HG02870 (cell line): ENCODE data around the gene SWAP70.

Source experiments
- ATAC-seq: cut with Tn5 transposase; IDR thresholded peaks from one replicate; pipeline ENCODE4 v1.9.1; 2021; ENCODE audit warnings: mild to moderate bottlenecking, moderate library complexity; ENCODE audit not compliant: unreplicated experiment

SWAP70 gene

DNA sequence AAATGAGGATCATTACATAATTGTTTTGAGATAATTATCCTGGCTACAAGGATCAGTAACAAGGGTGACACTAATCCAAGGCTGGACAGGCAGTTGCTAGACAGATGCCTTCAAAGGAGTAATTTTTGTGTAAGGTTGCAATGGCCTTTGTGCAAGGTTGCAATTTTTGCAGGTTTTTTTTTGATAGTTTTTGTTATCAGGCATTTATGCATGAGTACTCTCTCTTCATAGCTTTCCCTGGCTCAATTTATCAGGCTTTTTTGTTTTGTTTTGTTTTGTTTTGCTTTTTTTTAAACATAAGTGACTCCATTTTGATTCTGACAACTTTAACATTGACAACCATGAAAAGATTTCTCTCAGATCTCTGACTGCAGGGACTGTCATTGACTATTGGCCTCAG, 110.2 kb downstream of the SWAP70 start:
- ATAC-seq: no peak

DNA sequence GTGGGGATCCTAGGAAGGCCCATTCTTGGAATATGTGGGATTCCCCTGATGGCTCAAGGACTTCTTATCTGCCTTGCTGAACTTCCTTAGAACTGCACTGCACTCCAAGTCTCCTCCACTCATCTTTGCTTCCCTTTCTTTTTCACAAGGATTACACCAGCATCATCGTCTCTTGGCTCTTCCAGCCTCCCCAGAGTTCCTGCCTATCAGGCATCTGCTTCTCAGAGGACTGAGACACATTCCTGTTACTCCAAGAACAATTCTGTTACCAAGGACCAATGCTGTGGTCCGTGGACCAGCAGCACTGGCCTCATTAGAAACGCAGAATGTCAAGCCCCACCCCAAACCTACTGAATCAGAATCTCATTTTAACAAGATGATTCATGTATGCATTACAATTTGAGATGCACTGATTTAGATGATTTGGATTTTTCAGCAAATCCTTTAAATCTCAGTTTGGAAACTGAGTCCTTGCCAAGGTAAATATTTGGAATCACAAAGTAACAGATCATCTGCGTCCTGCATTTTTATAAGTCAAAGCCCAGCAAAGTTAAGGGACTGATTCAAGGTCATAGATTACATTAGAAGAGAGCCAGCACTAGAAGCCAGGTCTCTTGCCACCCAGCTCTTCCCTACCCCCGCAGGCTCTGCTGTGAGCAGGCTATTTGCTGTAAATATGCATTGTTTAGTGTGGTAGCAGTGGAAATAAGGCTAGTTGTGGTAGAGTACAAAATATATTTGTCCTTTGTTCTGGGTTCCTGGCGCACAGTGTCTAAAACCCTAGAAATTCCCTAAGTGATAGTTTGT, 110.9 kb downstream of the SWAP70 start:
- no peak for ATAC-seq

DNA sequence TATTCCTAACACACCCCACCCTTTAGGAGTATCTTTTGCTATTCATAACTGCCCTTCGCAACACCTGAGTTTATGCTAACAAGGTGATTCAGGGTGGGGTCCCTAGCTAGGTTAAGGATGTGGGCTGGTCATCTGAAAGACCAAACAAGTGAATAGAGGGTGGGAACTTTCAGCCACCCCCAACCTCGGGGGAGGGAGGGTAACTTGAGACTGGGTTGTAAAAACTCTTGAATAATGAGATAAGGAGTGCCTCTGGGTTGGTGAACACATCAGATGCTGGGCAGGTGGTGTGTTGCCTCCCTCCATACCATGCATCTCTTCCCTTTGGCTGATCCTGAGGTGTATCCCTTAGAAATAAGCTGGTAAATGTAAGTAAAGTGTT, 111.5 kb downstream of the SWAP70 start:
- ATAC-seq: no peak

DNA sequence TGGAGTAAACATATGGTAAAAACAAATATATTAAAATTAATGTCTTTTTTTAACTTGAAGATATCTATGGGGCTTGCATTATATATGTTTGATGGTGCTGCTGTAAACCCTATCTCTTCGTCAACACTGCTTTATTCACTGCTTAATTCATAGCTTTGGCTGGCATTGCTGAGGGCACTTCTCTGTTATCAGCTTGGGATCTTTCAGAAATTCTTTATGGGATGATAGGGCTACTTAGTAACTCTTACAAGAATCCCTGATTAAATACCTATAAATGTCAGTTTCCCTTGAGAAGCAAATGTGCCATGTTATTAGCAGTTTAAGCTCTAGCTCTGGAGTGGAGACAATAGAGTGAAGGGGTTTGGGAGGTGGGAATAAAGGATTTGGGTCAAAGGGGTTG, 112.3 kb downstream of the SWAP70 start:
- no peak for ATAC-seq

DNA sequence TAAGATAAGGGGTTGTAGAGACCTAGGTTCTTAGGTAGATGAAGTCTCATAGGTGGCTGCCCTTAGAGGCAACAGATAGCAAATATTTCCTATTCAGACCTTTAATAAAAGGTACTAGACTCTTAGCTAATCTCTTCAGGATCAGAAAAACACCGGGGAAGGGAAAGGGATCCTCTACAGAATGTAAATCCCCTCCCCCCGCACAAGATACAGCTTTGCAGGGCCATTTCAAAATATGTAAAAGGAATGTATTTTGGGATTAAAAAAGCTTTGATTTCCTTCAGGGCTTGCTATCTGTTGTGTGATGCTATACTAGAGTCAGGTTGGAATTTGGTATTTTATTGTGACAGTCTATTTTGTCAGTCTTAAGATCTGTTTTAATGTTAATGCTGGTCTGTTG, 113.2 kb downstream of the SWAP70 start:
- no peak for ATAC-seq

DNA sequence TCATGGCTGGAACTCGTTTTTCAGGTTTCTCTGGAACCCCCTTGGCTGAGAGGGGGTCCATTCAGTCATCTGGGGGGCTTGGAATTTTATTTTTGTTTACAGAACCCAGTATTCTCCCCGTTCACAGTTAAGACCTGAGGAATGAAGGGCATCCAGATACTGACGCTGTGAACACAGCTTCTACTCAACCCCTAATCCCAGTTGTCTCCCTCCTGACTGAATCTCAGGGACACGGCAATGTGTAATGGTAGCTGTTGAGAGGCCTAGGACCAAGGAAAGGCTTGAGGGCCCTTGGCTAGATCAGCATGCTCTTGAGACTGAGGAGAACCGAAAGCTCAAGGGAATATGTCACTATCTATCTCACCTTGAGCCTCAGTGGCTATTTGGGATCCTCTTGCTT, 113.6 kb downstream of the SWAP70 start:
- no peak for ATAC-seq

DNA sequence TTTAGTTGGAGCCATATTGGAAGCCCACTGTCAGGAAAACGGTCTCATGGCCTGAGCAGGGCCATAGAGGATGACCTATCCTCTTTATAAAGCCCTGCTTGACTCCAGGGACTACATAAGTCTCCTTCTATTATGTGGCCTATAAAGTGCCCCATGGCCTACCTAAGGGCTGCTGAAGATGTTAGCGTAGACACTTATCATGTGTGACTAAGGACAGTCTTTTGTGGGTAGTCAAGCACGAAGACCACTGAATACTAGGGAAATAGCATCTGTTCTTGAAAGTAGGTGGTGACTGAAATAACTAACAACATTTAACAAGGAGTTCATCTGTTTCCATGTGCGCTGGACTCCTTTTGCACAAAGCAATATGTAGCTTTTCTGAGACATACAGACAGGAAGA, 117.1 kb downstream of the SWAP70 start:
- no peak for ATAC-seq

DNA sequence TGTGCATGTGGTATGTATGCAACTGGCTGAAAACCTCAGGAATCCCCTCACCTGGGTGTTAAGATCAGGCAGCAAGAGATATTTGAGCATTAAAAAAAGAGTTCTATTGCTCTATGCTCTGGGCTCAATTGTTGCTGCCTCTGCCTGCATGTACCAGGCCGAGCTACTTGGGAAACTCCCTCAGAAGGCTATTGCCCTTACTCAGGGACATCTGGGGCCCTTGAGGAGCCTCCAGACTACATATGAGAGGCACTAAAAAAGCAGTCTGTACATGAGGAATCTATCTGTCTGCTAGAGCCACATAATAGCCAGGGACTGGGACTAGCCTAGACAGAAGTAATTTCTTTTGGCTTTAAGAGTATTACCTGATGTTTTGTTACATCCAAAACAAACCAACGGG, 120.1 kb downstream of the SWAP70 start:
- ATAC-seq: no peak

DNA sequence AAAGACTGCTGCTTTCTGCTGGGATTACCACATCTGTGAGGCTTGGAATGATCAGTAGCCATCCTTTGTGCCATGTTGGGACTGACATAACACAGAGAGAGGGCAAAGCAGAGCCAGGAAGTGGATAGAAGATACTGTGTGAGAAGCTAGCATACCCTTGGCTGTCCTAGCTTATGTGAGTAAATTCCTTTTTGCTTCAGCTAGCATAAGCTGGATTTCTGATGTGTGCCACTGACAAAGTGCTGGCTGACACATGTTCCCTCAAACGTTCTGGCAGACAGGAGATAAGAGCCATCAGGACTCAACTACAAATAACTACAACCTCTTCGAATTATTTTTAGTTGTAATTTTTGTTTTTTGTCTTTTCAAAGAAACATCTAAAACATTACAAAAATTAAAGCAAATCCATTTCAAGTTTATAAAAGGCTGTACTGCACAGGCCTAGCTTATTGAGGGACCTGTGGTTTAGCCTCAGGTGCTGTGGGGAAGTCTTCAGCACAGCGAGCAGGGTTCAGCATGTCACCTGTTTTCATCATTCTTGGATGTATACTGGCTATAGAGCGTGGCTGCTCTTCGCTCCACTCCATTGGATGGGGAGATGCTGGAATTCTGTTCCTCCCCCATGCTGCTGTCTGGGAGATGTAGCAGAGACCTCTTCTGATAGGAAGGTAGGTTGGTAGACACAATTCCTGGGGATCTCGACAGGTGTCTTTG, 120.9 kb downstream of the SWAP70 start:
- no peak for ATAC-seq

DNA sequence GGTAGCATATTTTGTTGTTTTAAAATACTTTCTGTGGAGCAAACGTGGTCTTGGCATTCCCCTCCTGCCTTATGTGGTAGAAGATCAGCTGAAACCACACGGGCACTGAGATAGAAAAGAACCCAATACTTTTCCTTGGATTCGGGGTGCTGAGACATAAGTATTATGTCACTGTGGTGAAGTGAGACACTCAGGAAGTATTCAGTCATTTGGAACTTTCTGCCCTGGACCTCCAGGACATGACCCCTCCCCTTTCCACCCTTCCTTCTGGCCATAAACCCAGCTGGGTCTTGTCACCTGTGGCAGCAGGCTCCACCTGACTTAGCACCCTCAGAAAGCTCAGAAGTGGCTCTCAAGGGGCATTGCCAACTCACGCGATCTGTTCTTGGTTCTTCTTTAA, 123.4 kb downstream of the SWAP70 start:
- ATAC-seq: no peak

DNA sequence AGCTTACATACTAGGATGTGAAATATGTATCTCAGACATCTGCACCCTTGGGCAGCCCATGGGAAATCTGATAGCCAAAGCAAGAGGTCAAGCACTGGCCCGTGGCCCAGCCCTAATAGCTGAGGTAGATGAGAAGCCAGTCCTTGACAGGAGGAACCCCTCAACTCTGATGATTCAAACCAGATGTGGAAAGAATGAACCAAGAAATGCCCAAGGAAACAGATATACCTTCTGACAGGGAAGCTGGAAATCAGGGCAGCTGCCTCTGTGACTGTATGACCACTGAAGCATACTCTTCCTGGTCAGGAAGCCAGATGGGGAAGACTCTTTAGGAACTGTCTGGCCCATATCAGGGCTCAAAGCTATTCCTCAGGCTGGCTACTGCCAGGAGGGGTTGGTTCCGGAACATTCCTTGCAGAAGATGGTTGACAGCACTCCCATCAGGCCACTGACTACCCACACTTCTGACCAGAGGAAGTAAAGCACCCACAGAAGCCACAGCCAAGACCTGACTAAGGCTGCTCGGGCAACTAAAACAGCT, 124.2 kb downstream of the SWAP70 start:
- no peak for ATAC-seq

DNA sequence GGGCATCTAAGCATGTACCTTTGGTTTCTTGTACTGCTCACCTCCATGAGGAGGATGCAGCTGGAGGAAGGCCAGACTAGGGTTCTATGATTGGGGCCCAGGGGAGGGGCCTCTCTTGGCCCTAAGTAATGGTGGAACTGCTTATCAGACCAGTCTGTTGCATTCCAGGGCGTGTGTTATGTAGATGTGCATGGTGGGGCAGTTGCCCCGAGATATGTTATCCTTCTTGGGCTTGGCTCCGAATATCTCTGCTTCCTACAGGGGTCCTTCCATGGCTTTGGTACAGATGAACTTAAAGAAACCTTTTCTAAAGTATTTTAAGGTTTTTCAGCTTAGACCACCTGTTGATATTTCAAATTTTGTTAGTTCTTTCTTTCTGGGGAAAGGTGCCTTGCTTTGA, 126.0 kb downstream of the SWAP70 start:
- ATAC-seq: no peak

DNA sequence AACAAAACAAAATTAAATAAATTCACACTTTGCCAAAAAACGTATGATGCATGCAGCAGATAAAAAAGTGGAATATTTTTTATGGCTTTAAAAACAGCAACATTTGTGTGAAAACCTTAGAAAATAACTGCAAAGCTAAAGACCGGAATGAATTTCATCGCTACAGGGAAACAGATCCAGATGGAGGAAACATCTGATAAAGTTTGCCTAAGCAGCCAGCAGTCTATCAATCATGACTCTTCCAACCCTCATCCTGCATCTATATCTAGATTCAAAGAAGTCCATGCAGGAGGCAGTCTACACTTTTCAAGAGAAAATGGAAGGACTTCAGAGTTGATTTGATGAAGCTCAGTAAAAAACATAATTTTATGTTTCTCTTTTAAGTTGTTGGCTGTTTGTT, 126.8 kb downstream of the SWAP70 start:
- no peak for ATAC-seq

DNA sequence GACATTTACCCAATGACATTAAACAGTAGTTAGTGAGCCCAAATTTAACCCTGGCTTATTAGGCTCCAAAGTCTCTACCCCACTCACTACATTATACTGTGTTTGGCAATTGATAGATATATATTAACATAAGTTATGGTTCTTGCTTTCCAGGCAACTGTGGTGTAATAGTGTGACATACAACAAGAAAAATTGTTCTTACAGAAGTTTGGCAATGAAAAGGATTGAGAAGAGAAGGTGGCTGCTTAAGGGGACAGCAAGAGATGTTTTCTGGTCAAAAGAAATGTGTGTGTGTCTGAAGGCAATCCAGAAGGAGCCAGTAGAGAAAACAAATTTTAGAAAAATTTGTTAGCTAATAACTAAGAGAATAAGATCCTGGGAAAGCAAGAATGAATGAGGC, 132.4 kb downstream of the SWAP70 start:
- no peak for ATAC-seq

DNA sequence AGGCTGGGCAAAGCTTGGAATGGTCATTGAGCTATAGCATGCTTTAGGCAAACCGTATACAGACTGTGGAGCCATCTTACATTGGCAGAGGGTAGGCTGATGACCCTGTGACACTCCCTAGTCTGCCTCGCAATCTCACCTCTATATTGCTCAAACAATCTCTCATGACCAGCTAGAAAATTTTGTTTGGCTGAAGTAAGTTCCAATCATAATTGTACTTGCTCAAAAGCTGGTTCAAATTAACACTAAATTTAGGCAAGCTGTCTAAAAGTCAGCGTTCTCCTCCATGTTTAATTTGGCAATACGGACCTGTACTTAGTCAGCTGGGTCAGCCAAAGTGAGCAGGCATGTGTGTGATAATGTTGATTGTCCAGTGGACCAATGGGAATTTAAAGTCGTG, 133.0 kb downstream of the SWAP70 start:
- no peak for ATAC-seq

DNA sequence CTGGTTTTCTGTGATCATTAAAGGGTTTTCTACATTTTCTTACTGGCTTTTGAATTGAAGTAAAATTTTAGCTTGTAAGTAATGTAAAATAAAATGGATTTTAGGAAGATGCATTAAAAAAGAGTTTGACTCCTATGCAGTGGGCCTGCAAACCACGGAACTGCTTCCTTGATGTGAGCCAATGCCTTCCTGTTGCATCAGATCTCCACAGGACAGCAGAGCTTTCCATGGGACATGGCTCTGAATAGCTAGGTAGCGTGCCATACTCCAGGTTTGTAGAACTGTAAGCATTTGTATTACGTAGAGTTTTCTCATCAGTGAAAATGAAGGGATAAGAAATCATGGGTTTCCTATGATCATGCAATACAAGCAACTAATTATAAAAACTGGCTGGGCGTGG, 133.4 kb downstream of the SWAP70 start:
- ATAC-seq: no peak

DNA sequence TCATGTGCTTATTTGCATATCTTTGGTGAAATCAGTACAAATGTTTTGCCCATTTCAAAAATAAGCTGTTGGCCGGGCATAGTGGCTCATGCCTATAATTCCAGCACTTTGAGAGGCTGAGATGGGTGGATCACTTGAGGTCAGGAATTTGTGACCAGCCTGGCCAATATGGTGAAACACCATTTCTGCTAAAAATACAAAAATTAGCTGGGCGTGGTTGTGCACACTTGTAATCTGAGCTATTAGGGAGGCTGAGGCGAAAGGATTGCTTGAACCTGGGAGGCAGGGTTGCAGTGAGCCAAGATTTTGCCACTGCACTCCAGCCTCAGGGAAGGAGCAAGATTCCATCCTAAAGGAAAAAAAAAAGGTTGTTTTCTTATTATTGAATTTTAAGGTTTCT, 136.0 kb downstream of the SWAP70 start:
- no peak for ATAC-seq

DNA sequence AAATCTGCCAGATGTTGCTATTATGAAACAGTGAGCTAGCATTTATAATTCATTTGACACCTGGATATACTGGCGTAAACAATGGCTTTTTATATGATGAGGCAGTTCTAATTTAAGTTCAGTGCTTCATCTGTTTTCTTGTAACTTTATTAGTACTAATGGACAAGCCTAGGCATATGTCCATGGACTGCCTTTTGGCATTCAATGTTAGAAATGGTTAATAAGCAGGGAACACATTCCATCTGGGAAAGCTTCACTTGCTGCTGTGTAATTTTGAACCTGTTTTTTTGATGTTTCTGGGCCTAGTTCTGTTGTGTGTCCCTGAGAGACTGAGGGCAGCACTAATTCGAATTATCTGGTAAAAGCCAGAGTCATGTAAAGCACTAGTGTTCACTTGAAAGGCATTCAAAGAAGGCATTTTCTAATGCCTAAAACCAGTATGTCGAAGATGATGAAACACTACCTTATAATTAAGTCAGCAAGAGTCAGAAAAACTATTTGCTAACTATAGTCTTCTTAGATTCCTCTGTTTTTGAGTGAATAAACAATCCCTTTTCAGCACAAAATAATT, 138.5 kb downstream of the SWAP70 start:
- ATAC-seq: no peak
